GM18499 (cell line): ENCODE data around the gene GUCY1A1.

Experiments
- ATAC-seq: cut with Tn5 transposase; IDR thresholded peaks from one replicate; pipeline ENCODE4 v1.9.1; 2021; ENCODE audit warnings: moderate number of reproducible peaks; ENCODE audit not compliant: insufficient read depth, unreplicated experiment

Gene GUCY1A1

GRCh38 chr4:155690044-155690837 is 23.6 kb downstream of the GUCY1A1 start:
- ATAC-seq = no peak

GRCh38 chr4:155692361-155692760 is 25.7 kb downstream of the GUCY1A1 start:
- ATAC-seq = no peak

- ATAC-seq = no peak
Observed at GRCh38 chr4:155693015-155693663, 26.5 kb downstream of the GUCY1A1 start.

GRCh38 chr4:155694100-155694785 is 27.6 kb downstream of the GUCY1A1 start:
- ATAC-seq = no peak

GRCh38 chr4:155696226-155696625 is 29.6 kb downstream of the GUCY1A1 start:
- no peak for ATAC-seq

- ATAC-seq = no peak
Observed at GRCh38 chr4:155696726-155697125, 30.1 kb downstream of the GUCY1A1 start.

- no peak for ATAC-seq
Observed at GRCh38 chr4:155701827-155702226, 35.2 kb downstream of the GUCY1A1 start.

- ATAC-seq = peak; percentile 55
Observed at GRCh38 chr4:155703486-155704247, 37.0 kb downstream of the GUCY1A1 start.

GRCh38 chr4:155704841-155705404 is 38.3 kb downstream of the GUCY1A1 start:
- no peak for ATAC-seq

GRCh38 chr4:155705664-155706063 is 39.0 kb downstream of the GUCY1A1 start:
- no peak for ATAC-seq

GRCh38 chr4:155706147-155706546 is 39.5 kb downstream of the GUCY1A1 start:
- ATAC-seq = no peak

GRCh38 chr4:155707251-155707650 is 40.6 kb downstream of the GUCY1A1 start:
- ATAC-seq = no peak

GRCh38 chr4:155708782-155709181 is 42.1 kb downstream of the GUCY1A1 start:
- no peak for ATAC-seq

GRCh38 chr4:155709918-155710317 is 43.3 kb downstream of the GUCY1A1 start:
- no peak for ATAC-seq

- no peak for ATAC-seq
Observed at GRCh38 chr4:155711556-155711955, 44.9 kb downstream of the GUCY1A1 start.

- ATAC-seq = no peak
Observed at GRCh38 chr4:155712846-155713245, 46.2 kb downstream of the GUCY1A1 start.

- no peak for ATAC-seq
Observed at GRCh38 chr4:155713911-155714310, 47.3 kb downstream of the GUCY1A1 start.

GRCh38 chr4:155722336-155722735 is 55.7 kb downstream of the GUCY1A1 start:
- ATAC-seq = no peak

- no peak for ATAC-seq
Observed at GRCh38 chr4:155722816-155723499, 56.3 kb downstream of the GUCY1A1 start.

- no peak for ATAC-seq
Observed at GRCh38 chr4:155724731-155725130, 58.1 kb downstream of the GUCY1A1 start.
